GM21526 (cell line): ENCODE data around the gene ZMAT3.
A peak's percentile ranks its signal among the peaks of the same experiment; 100 is the strongest.

Experiments used
- ATAC-seq: cut with Tn5 transposase; IDR thresholded peaks from one replicate; pipeline ENCODE4 v1.9.1; 2021; ENCODE audit warnings: moderate library complexity; ENCODE audit not compliant: unreplicated experiment, low FRiP score

The ZMAT3 gene

DNA sequence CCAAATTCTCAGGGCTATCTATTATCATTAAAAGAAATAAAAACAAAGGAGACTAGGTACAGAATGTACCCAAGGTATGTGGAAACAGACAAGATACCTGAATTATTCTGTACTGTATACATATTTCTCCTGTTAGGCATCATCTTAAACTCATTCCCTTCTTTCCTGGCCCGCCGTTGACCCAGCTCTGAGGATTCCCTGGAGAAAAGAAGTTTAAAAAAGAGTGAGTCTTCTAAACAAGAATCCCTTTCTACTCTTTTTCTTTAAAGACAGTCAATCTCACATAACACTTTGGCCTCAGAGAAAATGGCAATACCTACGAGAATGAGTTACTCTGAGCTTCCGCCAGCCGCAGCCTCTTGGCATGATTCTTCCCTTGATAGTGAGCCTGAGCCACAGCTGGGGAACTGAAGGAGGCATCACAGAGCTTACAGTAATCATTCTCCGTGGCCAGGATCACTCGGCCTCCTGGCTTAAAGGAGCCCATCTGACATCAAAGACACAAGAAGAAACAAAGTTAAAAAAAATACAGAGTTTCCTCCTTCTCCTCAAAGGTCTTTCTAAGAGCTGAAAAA lies 44.2 kb downstream of the ZMAT3 start:
- no peak for ATAC-seq

DNA sequence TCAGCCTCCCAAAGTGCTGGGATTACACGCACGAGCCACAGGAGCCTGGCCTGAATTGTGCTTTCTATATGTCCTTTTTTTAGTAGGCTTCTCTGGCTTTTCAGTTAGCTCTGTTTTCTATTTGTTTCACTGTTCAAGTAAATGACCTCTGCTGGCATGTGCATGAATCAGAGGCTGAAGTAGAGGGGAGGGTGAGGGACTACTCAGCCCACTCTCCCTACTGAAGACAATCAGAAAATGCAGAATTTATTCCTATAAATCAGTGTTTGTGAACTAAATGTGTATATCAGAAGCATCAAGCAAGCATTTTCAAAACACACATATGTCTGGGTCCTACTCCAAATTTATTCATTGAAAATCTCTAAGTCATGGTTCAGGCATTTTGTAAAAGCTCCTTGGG lies 45.0 kb downstream of the ZMAT3 start:
- no peak for ATAC-seq

DNA sequence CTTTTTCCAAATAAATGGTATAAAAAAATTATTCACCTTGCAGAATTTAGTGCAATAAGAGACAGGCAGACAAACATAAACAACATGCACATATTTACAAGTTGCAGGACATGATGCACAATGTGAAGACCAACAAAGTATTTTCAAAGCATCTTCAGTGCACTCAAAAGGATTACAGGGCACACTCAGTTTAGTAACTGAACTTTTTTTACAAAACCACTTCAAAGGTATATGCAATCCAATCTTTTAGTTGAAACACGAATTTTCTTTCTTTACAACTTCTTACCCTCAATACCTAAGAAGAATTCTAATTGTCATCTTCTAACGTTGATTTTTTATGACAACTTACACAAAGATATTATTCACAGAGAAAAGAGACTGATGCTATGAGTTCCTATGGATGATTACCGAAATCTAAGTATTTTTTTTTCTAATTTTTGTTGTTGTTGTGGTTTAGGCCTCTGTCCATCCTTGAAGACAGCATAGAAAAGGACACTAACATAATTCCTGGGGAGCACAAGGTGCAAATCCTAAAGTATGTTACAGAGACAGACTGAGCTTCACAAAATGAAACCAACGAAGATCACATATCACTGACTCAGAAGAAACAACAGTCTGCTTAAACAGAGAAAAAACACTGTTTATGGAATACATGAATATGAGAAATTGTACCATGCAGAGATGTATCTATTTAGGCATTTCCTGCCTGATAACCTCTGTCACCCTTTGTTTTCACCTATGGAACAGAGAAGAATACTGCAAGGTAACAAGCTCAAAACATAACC lies 50.3 kb downstream of the ZMAT3 start:
- ATAC-seq = no peak

DNA sequence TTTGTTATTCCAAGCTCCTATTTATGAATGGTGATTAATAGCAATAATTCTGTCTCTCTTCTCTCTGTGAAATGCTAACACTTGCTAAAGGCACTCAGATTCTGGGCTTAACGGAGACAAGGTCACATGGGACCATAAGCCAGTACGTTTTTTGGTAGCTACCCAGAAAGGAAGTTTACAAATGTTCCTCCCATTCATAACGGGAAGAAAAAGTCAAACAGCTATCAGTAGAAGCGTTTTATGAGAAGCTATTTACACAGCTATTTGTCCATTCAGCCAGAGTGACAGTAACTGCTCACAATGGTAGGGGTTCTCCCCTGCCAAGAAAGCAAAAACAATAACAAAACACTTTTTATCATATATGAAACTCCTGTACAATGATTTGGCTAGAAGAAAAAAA lies 51.5 kb downstream of the ZMAT3 start:
- ATAC-seq = no peak

DNA sequence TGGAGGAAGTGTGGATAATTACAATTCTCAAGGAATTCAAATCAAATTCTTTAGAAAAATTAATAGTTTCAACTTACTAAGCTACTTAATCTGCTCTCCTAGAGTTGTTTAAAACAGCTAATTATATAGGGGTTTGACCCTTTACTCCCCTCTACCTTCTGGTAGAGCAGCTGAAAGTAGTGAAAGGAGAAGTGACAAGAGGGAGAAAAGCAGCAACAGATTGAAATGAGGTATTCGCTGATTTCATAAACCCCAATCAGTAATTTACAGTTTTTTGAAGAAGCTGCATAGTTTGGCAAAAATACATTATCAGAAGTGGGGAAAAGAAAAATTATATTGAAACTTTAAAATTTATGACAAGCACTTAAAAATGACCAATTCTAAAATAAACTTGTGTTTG lies 52.8 kb downstream of the ZMAT3 start:
- no peak for ATAC-seq

DNA sequence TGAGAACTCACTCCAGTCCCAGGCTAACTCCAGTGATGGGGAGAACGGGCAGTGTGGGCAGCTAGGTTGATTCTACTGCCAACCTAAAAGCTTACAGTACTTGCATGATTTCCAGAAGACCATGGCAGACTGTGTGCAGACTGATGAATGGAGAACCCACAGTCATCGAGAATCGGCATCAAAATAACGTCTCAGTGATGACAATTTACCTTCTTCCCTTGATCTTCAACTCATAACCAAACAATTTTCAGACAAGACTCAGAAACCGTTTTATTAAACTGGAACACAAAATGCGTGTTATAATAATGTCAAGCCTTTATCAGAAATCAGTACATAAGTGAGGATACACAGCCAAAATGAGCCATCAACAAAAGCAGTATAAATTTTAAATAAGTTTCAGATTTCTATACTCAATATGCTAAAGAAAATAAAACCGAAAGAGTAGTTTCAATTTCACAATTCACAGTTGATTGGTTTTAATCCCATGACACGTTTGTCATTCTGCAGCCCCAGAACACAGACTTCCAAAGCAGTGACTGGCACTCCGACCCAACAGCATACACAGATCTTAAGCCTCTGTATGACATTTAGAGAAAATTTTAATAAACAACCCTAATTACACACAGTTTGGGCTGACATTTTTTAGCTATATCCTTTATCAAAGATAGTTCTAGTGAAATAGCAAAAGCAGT lies 54.5 kb downstream of the ZMAT3 start:
- ATAC-seq = peak; percentile 54

DNA sequence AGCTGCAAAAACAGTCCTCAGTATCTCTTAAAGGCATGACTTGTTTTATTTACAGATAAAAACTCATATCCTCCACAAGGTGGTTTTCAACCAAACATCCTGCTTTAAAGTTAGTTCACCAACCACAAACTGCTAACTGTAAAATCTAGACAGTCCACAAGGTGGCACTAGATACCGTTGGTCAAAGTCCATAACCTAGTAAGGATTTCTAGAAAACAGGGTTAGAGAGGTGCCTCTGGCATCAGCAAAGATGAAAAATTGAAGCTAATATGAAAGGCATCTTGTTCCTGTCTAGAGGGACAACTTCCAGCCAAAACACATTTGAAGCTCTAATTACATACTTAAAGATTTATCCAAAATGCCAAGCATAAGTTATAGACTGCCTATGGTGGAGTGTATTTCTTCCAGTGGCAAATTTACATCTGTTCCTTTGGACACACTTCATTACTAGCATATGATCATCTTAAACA lies 56.0 kb downstream of the ZMAT3 start:
- peak; percentile 64 for ATAC-seq

DNA sequence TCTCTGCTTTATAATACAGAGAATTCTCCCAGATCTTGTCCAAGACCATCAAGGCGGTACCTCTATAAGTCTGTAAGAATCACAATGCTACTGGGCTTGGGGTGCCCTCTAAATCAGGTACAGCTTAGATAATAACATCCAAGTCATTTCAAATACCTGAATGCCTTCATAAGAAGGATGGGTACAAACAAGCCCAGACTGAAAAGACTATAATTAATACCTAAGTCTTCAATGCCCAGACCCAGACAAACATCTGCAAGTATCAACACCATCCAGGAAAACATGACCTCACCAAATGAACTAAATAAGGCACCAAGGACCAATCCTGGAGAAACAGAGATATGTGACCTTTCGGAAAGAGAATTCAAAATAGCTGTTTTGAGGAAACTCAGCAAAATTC lies 65.9 kb downstream of the ZMAT3 start:
- ATAC-seq = no peak

DNA sequence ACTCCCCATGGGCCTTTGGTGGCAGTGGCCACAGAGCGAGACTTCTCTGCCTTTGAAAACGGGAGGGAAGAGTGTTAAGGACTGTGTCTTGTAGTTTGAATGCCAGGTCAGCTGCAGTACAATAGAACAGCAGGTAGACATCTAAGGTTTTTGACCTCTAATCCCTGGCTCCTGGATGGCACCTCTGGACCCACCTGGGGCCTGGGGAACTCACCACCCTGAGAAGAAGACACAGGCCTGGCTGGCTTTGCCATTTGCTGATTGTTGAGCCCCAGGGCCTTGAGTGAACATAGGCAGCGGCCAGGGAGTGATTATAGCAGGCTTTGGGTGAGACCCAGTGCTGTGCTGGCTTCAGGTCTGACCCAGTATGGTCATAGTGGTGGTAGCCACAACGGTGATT lies 66.4 kb downstream of the ZMAT3 start:
- ATAC-seq = no peak

DNA sequence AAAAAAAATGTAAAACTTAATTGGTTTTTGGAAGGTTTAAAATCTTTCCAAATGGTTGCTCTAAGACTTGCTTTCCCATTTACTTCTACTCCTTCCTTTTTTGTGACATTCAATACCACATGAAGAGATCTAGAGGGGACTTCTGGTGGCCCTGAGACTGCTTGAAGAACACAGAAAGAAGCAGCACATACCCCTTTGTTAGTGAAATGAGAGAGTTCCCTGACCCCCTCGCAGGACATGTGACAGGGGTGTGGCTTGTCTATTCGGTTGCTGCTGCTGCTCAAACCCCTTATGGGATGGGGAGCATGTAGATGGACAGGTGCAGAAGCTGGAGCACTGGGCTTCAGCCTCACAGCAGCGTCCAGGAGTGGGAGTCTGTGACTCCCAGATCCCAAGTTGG lies 71.0 kb downstream of the ZMAT3 start:
- ATAC-seq = no peak

DNA sequence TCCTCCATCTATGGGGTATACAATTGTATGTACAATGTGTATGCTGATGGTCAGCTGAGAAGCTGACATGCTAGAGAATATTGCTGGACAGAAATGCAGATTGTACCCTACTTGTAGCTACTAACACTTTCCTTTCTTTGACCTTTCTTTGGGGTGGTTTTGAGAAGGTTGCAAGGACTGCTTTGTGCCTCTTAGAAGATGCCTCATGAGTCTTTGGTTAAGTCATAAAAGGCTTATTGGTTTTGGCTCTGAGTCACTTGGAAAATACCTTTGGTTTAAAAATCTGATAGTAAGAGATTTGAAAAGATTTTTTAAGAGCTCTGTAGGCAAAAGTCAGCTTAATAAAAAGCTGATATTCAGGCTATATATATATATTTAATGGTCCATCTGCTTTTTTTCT lies 71.5 kb downstream of the ZMAT3 start:
- ATAC-seq = no peak

DNA sequence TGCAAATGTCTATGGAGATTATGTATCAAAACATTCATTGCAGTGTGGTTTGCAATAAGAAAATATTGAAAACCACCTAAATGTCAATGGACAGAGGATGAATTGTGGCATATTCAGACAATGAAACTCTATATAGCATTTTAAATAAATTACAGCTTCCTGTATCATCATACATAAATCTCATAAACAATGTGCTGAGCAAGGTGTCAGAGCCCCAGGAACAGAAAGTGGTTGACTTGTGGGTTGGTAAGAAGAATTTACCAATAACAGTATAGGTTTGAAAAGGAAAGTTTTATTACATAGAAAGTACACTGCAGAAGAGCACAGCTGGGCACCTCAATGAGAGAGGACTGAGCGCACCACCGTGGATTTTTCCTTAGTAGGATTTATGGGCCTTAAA lies 75.2 kb downstream of the ZMAT3 start:
- no peak for ATAC-seq

DNA sequence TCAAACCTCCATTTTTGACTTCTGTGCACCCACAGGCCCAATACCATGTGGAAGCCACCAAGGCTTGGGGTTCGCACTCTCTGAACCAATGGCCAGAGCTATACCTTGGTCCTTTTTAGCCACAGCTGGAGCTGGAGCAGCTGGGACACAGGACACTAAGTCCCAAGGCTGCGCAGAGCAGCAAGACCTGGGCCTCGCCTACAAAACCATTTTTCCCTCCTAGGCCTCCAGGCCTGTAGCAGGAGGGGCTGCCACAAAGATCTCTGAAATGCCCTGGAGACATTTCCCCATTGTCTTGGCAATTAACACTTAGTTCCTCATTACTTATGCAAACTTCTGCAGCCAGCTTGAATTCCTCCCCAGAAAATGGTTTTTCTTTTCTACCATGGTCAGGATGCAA lies 81.3 kb downstream of the ZMAT3 start:
- no peak for ATAC-seq

DNA sequence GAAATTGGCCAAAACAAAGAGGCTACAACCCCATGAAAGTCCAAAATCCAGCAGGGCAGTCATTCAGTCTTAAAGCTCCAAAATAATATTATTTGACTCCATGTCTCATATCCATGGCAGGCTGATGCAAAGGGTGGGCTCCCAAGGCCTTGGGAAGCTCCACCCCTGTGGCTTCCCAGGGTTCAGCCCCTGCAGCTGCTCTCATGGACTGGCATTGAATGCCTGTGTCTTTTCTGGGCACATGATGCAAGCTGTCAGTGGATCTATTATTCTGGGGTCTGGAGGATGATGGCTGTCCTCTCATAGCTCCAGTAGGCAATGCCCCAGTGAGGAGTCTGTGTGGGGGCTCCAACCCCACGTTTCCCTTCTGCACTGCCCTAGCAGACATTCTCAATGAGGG lies 81.8 kb downstream of the ZMAT3 start:
- ATAC-seq = no peak

DNA sequence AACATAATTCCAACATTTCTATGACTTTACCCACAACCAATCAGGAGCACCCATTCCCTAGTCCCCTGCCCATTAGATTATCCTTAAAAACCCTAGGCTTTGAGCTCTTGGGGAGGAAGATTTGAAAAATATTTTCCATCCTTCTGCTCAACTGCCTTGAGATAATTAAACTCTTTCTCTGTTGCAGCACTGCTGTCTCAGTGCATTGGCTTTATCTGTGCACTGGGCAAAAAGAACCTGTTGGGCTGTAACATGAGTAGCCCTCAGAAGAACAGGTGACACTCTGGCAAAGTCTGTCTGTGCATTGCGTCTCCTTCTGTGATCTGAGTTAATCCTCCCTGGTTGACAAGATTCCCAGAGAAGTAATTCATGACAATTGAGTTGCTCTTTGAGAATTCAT lies 83.9 kb downstream of the ZMAT3 start:
- no peak for ATAC-seq

DNA sequence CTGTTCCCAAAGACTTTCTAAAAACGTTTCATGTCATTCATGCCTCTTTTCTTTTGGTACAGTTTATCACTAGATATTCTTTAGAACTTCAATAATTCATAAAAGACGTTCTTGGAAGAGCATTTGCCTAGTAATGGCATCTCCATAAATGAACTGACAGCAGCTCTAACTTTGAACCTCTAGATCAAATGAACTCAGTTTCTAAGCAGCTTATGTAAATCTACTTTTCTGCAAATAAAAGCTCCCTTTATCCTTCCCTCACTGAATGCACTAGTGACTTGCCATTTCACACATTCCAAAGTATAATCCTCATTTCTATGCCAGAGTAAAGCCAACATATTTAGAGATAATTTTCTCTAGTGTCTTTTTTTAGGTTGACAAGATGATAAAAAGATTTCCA lies 85.2 kb downstream of the ZMAT3 start:
- ATAC-seq = no peak

DNA sequence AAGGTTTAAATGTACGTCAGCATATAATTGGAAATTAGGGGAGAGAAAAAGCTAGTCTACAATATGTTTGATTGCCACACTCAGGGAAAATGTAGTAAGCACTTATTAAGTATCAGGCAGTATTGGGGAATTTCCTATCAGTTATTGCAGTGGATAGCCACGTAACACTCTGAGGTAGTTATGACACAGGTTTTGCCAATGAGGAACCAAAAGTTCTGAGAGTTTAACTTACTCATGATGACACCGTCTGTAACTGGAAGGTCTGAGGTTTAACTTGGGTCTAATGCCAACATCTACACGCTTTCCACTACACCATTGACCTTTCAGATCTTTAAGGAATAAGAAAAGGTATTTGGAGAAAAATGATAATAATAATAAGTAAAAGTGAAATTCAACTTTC lies 89.5 kb downstream of the ZMAT3 start:
- no peak for ATAC-seq

DNA sequence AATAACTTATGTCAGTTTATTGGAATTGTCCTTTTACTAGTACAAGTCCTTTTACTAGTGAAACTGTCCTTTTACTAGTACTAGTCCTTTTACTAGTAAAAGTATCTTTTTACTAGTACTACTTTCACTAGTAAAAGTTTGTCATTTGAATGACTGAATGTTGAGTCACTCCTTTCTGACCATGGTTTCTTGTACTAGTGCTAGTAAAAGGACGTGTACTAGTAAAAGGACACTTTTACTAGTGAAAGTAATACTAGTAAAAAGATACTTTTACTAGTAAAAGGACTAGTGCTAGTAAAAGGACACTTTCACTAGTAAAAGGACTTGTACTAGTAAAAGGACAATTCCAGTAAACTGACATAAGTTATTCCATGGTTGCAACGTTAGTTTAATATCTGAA lies 96.3 kb downstream of the ZMAT3 start:
- ATAC-seq = no peak

DNA sequence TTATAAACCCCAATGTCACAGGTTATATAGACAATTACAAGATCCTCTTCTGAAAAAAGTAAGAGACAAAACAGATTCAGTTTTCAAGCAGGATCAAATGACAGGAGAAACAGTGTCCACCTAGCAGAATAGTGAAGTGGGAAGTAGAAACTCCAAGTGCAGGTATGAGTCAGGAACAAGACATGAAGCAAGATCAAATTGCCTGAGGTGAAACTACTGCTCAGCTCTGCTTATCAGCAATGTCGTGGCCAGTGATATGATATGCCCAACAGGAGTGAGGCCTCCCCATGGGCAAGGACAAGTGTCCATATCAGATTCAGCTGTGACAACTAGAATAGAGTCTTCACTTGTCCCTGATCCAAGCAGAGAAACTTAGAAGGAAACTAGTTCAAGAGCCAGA lies 100.0 kb downstream of the ZMAT3 start:
- ATAC-seq = no peak

DNA sequence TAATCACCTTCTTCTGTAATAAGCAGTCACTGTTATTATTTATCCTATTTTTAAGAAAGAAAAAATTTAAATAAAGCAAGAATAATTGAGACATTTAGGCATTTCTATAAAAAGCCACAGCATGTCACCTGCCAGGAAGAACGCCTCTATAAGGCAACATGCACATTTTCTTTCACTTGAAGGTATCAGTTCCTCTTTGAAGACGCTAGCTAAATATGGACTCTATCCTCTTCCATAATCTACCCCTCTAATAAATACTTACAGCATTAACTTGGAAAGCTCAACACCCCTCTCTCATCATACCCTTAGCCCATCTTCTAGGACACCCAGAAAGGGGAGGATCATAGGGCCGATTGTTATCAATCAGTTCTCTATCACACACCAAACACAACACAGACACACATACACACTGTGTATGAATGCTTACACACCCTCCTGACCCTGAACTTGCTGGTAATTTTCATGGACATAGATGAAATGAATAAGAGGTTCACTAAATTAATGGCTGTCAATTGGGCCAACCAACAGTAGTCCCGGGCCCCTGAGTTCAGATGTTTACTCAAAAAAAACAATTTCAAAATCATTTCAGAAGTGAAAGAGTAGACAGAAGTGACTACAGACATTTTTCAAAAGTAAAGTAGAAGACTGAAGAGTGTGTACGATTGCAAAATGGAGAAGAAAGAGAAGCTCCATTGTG lies 102.5 kb downstream of the ZMAT3 start:
- ATAC-seq = peak; percentile 92
